ENCODE results near the gene CYP4A22.
"Not testable (repeated sequence)": the region's sequence is repeated elsewhere in the genome, so short reads cannot be mapped to it uniquely, and the experiment has no call there.

The CYP4A22 gene

DNA sequence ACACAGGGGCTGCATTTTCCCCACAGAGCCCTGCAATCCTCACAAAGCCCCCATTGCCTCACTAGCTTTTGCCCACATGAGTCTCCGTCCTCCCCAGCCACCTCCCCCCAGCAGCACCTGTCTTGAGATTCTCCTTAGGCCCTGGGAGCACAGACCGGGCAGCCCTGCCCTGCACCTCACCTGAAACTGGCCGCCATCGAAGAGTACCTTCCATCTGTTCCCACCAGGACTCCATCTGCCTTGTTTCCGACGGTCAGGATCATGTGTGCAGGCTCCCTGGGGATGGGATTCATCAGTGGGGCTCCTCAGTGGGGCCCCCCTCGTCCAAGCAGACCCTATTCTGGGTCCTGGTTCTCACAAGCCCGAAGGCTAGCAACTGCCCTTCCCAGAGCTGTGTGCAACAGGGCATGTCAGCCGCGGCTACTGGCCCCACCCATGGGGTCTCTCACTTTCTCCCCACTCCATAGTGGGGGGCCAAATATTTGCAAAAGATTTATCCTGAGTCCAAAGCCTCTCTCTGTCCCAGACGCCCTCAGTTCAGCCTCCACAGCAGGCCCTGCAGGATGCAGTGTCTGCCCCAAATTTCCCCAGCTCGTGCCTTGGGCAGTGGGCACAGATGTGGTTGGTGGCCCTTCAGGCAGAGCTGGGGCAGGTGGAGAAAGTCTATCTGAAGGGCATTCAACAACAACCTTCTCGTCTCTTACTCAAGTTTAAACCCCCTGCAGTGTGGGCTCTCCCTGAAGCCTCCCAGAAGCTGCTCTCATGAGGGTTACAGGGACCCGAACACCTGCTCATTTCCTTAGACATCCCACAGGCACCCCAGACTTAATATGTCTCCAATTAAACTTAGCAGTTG is 47.8 kb downstream of the CYP4A22 start:
- DNase-seq: no peak

- no peak for DNase-seq
Observed at GRCh38 chr1:47186267-47187185, 49.3 kb downstream of the CYP4A22 start.

GRCh38 chr1:47187231-47187925 is 50.1 kb downstream of the CYP4A22 start:
- DNase-seq: no peak

GRCh38 chr1:47187926-47188250 is 50.6 kb downstream of the CYP4A22 start:
- no peak for DNase-seq

DNA sequence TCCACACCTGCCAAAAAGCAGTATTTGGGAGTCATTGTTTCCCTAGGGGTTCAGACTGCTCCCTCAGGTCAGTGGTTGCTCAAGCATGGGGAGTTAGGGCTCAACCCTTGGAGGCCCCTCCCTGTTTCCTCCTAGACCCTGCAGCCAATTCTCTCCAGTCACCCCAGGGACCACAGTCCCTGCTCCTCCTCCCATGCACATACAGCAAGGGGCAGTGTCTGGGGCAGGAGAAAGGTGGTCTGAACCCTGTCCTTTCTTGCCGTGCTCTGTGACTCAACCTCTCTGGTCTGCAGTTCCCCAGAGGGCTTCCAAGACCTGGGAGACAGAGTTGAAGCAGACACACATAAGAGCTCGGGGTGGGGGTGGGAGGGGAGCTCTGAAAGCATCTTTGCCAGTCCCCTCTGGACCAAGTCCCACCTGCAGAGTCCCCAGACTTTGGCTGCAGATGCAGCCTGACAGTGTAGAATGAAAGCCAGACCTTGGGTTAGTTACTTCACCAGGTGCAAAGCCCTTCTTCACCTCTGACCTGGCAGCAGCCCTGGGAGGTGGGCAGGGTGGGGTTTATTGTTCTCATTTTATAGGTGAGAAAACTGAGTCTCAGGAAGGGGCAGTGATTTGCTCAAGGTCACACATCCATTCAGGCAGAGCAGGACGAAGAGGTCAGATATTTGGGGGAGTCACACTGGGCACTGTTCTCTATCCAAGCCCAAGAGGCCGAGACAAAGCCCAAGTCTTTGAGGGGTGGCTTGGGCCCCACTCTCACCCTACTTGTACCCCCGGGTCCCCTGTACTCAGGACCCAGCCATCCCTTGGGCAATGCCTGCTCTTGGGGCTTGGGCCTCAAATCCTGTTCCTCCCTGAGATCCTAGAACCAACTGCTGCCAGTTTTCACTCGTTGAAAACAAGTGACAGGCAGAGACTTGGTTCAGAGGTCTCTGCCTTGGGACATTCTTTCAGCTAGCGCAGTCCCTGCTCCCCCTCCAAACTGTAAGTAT is 51.8 kb downstream of the CYP4A22 start:
- no peak for DNase-seq

DNA sequence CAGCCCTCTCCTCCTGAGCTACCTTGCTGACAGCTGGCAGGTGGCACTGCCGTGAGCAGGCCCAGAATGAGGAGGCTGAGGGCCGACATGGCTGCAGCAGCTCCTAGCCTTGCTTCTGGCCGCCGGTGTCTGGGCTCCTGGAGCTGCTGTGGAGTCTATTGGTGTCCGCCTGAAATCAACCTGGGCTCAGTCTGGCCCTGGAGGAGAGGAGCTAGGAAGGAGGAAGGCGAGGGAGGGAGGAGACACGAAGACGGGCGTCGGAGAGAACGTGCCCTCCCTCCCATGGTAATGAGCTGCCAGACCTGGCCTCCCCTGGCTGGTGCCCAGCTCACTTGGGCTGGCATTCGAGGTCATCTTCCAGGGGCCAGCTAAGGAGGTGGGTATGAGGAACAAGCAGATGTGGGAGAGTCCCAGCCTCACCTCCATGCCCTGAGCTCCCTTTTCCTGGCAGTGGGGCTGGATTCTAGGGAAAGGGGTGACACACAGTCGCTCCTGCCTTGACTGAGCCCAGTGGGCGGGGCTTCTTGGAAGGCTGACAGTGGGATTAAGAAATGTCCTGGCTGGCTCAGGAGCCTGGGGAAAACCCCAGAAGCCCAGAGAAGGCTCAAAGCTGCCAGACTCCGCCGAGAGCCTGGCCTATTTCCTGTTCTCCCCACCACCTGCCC is 52.7 kb downstream of the CYP4A22 start, which contains the start of gene PDZK1IP1:
Gene PDZK1IP1, minus strand, starts transcription at position 193 of the 665 bp plus-strand sequence. Its CDS starts 104 bp downstream, at position 89.
- DNase-seq: peak; percentile 39

GRCh38 chr1:47190509-47190855 is 53.2 kb downstream of the CYP4A22 start:
- no peak for DNase-seq

GRCh38 chr1:47190857-47191256 is 53.6 kb downstream of the CYP4A22 start:
- no peak for DNase-seq

DNA sequence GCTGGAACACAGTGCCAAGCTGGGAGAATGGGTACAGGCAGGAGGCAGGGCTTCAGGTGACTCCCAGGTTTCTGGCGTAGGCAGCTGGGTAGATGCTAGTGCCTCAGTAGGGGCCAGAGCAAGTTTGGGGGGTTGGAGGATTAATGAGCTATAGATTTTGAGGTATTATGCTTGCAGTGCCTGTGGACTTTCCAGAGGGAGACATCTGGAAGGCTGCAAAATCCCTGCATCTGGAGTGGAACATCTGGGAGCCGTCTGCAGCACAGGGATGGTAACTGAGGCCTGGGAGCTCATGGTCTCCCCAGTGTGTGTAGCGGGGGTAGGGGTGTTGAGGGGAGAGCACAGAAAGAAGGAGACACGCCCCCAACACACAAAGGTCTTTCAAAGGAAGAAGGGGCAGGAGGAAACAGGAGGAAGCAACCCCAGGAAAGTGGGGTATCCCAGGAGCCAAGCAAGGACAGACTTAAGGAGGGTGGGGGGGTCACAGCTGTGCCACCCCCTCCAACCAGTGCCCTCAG is 54.8 kb downstream of the CYP4A22 start:
- no peak for DNase-seq

GRCh38 chr1:47192458-47193384 is 55.5 kb downstream of the CYP4A22 start:
- peak; percentile 70 for DNase-seq

- DNase-seq: not testable (repeated sequence)
Observed at GRCh38 chr1:47193496-47193895, 56.3 kb downstream of the CYP4A22 start.

DNA sequence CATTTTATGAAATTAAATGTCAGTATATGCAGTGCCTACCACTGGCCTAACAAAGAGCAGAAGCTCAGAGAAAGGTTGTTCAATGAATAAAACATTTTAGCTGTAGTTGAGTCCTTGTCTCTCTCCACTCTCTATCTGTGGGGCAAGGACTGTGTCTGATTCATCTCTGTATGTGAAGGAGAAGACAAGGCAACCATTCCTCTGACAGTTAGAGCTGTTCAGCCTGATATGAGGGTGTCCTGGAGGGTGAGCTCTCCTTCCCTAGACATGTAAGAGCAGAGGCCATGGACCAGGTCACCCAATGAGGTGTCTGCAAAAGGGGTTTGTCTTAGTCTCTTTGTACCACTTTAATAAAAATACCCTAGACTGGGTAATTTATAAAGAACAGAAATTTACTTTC is 57.1 kb downstream of the CYP4A22 start:
- no peak for DNase-seq

- not testable (repeated sequence) for DNase-seq
Observed at GRCh38 chr1:47195981-47196380, 58.7 kb downstream of the CYP4A22 start.

DNA sequence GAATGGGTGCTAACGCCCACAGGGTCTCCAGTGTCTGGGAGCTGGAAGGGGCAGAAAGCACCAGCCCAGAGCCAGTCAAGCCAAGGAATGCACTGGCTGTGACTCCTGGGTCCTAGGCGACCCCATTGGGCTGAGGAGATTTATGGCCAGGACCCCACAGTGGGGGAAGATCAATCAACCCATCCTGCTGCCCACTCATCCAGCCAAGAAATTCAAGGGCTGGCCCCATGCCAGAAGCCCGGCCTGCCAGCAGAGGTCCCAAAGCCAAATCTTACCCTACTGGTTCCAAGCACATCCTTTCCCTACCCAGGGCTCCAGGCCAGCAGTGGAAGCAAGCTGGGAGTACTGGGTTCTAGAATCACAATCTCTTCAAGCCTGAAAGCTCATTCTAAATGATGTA is 59.4 kb downstream of the CYP4A22 start:
- no peak for DNase-seq

DNA sequence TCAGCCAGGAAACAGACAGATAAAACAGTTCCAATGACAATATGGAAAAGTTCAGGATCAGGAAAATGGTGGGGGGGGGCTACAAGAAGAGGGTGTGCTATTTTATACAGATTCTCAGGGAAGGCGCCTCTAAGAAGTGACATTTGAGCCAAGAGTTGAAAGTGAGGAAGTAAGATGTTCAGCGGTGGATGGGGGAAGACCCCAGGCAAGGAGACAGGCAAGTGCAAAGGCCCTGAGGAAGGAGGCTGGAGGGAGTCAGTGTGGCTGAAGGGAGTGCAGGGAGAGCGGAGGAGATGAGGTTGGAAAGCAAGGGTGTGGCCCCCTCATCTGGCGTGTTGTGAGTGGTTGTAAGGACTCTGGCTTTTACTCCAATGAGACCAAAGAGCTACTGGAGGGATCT is 61.0 kb downstream of the CYP4A22 start:
- no peak for DNase-seq
